NCI-H2196 (cell line): ENCODE results near the gene CLK3.
A peak's percentile ranks its signal among the peaks of the same experiment; 100 is the strongest.
"Not testable (repeated sequence)": the region's sequence is repeated elsewhere in the genome, so short reads cannot be mapped to it uniquely, and the experiment has no call there.

ENCODE experiments used
- DNase-seq: peaks from one replicate; lab custom pipeline; 2025; ENCODE audit not compliant: unreplicated experiment; lab: John Stamatoyannopoulos, UW

Gene CLK3

DNA sequence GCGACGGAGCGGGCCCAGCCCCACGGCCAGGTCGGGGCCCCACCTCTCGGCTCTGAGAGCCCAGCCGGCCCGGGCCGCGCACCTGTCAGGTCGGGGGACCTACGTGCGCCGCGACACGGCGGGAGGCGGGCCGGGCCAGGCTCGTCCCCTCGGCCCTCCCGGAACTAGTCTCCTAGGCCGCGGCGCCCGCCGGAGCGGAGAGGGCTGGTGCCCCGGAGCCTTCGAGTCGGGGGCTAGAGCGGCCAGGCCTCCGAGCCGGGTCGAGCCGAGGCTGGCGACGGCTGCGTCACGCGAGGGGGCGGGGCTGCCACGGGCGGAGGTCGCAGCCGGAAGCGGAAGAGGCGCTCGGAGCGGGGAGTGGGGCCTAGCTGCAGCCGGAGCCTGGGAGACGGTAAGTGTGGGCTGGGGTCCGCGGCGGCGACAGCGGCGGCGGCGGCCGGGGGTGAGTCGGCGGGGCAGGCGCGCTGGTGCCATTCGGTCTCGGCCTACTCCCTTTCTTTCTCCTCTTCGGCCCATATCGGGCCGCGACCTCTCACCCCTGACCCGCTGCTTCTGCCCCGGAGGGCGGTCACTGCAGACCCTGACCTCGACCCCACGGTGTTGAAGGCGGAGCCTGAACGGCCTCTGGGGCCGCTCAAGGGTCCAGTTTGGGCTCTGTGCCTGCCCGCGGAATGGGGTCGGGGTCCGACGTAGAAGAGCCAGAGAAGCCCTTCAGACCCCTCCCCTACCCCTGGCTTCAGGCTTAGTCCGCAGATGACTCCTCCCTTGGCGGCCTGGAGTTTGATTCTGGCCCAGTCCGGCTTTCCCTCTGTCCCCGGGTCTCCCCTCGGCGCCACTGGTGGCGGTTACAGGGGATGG, at the start of gene CLK3:
Gene CLK3, plus strand, starts transcription at position 329 of the 858 bp plus-strand sequence. CDS start 3,361 bp downstream, outside the sequence.
- peak; percentile 94 for DNase-seq

DNA sequence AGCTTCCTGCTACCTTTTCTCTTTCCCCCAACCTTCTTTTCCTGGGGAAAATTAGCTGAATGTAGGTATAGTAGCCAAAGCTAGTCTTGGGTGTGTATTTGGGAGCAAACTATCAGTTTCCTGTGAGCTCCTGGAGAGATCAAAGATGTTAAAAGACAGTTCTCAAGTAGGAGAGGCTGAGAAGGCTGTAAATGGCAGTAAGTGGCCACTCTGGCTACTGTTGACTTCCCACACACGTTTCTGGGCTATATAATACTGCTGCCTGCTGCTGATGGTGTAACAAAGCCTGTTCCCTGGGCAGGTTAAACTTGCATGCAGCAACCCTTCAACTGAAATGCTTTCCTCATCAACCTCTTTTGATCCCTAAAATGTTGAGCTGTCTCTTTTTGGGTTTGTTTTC, 47.0 kb upstream of the CLK3 start:
- DNase-seq: no peak

DNA sequence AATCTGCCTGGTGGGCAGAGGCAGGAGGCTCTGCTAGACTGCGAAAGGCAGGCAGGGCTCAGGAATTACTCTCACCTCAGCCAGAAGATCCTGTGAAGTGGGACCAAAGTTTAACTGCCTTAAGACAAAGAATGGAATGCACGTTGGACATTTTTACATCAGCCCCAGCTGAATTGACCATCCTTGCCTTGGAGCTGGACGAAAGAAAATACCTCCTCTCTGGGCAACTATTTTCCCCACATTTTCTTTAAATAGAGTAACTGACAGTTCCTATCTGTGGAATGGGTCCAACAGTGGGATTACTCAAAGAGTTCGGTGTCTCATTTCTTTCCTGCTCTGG, 45.9 kb upstream of the CLK3 start:
- DNase-seq: no peak

DNA sequence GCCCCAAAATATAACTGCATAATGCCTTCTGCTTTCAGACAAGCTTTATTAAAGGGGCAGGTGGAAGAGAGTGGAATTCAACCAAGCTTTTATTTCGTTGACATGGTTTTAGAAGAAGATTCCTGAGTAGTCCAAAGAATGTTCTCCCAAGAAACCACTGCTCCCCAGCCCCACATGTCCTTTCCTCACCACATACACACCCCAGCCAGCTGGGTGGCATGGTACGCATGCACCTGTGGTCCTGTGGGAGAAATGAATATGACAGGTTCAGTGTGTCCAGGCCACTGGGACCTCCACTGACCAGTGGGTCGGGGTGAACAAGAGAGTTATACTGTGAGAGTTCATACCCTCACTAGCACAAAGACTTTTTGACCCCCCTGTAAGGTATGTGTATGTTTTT, 44.4 kb upstream of the CLK3 start:
- no peak for DNase-seq

DNA sequence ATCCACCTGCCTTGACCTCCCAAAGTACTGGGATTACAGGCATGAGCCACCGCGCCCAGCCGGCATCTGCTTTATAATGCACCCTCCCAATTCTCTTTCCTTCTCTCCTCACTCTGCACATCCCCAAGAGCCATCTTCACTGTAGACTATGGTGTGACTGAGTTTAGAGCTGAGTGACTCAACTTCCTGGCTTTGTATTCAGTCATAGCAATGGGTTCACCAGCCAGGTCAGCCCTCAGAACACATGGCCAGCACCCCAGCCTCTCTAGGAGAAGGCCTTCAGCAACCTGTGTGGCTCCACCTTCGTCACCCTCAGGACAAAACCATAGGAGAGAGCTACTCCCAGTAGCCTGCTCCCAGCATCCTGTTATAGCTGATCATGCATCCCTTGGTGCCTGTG, 41.6 kb upstream of the CLK3 start:
- DNase-seq: no peak

DNA sequence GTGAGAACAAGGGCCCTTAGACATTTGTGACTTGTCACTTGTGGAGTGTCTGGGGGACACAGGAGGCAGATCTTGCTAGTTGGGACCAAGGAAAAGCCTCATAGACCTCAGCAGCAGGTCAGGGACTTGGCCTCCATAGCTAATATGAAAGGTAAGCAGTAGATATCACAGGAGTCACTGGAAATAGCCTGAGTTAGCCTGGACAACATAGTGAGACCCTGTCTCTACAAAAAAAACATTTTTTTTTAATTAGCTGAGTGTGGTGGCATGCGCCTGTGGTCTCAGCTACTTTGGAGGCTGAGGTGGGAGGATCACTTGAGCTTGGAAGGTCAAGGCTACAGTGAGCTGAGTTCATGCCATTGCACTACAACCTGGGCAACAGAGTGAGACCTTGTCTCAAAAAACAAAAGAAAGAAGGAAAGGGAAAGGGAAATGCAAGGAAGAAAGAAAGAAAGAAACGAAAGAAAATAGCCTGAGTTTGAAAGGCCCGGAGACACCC, 37.1 kb upstream of the CLK3 start:
- DNase-seq: no peak

DNA sequence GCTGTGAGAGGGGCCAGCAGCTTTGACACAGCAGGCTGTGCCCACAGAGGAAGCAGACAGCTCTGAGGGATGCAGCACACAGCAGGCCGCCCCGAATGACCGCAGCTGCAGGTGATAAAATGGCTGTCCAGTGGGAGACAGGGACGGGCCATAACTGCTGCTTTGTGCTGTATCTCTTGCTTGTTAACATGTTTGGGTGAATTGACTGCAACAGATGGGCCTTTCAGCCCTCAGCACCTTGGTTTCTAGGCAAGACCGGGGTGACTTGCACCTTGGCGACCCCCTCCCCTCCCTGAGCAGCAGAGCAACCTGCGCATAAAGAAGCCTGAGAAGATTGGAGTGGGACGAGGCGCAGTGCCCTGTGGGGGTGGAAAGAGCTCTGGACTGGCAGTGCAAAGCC, 36.6 kb upstream of the CLK3 start:
- DNase-seq: no peak

DNA sequence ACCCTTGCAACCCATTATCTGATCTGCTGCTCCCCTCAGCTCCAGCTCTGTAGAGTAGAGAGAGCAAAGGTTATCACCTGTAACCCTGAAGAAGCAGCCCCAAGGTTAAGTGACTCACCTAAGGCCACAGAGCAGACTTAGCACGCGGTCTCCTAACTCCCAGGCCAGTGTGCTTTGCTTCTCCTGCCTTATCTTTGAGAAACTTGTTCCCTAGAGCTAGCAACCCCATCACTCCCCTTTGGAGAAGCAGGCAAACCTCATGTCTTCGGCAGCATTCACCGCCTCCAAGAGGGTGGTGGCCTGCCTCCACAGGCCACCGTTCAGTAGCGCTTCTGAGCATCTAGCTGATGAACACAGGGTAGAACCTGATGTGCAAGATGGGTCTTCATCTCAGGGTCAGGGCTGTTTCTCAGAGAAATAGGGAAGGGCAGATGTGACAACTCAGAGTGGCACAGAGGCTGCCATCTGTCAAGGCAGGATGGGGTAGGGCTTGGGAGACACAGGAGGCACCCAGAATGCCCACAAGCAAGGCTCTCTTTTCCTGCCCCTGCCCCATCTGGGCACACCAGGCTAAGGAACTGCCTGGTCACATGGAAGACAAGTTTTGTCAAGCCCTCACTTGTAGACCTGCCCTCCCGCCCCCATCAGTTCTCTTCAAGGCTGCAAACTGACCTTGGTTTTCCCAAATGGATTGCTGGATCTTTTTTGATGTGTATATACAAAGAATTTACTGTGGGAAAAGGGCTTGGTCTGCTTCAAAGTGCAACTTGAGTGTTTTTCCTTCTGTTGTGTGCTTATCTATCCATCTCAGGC, 34.9 kb upstream of the CLK3 start:
- no peak for DNase-seq

DNA sequence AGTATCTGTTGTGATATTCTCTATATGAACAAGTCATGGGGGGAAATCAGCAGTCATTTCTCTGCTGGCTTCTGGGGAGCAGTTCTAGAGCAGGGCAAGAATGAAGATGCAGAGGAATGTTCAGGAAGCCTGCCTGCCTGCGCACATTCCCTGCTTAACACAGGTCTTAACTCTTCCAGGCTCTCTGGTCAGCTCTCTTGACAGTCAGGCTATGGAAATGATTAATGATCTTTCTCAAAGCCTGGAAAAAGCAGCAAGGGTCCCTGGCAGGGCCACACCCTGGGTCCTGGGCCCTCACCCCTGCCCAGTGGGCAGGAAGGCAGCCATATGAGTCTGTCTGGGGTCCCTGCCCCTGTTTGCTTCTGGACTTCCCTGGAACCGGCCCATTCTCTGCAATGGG, 31.4 kb upstream of the CLK3 start:
- DNase-seq: no peak

DNA sequence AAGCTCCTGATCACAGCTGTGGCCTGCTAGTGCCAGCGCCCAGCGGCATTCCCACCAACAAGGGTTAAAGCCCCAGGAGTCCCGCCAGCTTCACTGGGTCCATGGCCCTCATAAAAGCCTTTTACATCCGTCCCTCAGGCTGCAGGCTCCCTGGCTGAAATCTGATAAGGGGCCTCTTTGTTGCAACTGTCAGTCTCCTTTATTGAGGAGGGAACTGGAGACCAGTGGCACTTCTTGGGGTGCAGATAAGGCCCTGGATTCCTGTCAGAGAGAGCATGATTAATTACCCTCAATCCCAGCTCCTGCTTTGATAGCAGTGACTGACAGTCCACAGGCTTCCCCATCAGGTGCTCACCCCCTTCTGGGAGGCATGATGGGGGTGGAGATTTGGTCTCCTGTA, 30.9 kb upstream of the CLK3 start:
- no peak for DNase-seq

DNA sequence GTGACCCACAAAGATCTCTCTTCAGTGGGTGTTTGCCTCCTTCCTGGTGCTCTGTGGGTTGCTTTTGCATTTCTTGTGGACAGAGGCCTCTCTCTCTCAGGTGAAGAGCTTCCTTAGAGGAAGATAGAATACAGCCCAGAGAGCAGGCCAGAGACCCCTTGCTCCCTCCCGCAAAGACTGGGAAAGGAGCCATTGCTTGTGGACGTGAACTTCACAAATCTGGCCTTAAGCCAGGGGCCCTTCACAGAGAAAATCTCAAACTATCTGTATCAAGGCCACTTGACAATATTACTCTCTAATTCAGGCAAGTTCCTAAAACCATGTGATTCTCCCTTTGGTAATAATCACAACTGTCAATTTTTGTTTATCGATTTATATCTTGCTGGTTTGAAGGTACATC, 30.4 kb upstream of the CLK3 start:
- no peak for DNase-seq

DNA sequence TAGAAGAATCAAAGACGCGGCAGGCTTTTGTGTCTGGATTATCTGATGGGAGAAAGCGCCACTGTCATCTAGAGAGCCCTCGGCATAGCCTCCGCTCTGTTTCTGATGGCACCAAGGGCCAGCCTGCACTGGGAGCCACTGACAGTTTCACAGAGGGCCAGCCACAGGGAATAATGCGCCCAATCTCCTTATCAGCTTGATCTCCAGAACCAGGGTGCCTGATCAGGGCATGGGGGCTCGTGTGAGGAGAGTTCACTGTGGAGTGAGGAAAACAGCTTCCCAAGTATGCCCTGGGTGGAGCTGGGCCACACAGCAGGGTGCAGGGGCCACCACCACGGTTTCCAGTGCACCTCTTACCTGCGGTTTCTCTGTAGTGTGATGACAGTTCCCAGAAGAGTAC, 29.8 kb upstream of the CLK3 start:
- DNase-seq: no peak

DNA sequence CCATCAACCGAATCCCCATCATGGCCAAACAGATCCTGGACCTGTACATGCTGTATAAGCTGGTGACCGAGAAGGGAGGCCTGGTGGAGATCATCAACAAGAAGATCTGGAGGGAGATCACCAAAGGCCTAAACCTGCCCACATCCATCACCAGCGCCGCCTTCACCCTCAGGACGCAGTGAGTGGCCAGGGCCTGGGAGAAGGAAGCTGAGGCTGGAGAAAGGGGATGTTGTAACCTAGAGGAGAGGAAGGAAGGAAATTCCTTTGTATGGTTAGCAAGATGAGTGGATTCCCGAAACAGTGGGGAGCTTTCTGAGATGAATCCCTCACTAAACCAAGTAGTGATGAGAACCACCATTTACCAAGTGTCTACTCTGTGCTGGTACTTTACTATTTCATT, 25.8 kb upstream of the CLK3 start:
- no peak for DNase-seq

DNA sequence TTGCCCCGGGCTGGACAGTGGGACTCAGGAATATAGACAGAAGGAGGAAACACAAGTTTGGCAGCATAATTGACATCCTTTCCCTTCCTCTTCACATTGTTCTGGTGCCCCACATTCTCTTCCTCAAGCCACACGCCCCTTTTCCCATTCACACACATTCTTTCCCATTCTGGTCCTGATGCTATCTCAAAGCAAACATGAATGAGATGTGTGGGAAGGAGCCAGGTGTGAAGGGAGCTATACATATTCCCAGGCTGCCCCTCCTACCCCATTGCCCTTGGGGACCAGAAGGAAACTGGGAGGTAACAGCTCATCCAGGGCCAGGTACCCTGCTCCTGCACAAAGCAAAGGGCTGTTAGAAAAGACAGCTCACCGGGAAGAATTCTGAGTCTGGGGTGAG, 23.4 kb upstream of the CLK3 start:
- no peak for DNase-seq

DNA sequence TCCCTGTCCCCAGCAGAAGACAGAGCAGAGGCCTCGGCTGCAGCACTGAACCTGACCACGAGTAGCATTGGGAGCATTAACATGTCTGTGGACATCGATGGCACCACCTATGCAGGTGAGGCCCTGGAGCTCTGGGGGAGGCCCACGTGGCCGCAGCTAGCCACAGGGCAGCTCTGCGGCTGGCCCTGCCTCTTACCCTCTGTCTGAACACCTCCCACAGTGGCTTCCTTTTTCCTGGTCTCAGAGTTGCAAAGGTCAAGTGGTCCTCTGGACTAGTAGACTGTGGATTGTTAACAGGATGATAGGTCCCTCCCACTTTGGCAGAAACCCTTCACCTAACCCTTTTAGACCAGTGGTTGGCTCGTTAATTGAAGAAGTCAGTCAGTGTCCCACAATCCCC, 22.5 kb upstream of the CLK3 start:
- peak; percentile 86 for DNase-seq

DNA sequence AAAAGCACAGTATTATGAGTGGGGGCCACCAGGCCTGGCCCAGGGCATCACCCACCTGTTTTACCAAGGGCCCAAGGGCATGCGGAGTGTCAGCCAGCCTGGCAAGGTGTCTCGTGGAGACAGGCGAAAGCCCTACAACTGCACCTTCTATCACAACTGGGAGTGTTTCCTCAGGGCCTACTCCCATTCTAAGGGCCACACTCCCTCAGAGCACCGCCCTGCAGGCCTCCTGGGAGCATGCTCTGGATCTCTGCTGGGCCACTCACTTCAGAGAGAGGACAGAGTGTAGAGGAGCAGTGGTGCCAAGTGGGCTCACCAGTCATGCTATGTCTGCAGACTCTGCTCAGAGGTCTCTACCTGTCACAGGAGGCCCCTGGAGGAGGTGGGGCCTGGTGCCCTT, 21.2 kb upstream of the CLK3 start:
- no peak for DNase-seq

DNA sequence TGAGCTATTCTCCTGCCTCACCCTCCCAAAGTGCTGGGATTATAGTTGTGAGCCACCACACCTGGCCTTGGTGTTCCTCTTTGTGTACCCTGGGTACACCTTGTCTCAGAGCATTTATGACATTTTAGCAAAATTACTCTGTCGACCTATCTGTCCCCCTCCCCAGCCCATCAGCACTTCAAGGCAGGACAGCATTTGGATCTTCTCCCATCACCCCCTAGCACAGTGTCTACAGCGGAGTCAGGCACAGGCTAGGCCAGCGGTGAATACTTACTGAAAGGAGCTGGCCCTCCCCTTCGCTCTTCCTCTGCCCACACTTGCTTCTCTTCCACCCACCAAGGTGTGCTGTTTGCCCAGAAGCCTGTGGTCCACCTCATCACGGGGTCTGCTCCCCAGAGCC, 20.4 kb upstream of the CLK3 start:
- DNase-seq: no peak

DNA sequence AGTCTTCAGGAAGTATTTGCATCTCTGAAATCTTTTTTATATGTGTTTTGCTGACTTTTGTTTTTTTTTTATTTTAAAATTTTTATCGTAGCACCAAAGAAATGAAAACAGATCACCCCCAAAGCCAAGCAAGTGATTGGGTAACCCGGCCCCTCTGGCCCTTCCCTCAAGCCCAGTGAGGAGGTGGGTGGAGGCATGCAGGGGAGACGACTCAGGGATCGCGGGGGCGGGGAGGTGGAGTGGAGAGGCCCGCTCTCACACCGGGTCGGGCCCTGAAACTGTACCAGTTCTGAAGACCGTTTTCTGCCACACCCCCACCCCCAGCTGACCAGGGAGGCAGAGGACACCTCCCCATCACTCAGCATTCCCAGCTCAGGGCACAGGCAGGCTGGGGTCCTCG, 18.9 kb upstream of the CLK3 start:
- not testable (repeated sequence) for DNase-seq

DNA sequence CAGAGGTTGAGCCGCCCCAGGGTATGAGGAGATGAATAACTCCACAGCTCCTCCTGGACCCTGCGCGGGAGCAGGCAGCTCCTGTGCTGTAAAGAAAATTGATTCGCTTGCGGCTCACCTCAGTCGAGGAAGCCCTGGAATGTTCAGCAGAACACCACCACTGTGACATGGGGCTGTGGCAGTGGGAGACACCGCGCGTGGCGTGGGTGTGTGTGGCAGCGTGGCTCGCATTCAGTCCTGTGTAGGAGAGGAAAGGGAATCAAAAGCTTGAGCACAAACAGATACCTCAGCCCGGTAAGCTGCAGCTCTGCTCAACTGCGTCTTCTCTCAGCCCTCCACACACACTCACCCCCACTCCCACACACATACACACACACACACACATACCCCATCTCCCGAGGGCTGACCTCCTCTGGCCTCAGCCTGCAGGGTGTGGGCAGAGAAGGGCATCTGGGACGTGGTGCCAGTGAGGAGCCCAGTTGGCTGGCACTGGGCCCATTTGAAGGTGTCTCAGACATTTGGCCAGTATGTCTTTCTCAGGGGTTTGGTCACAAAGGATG, 18.4 kb upstream of the CLK3 start:
- not testable (repeated sequence) for DNase-seq

DNA sequence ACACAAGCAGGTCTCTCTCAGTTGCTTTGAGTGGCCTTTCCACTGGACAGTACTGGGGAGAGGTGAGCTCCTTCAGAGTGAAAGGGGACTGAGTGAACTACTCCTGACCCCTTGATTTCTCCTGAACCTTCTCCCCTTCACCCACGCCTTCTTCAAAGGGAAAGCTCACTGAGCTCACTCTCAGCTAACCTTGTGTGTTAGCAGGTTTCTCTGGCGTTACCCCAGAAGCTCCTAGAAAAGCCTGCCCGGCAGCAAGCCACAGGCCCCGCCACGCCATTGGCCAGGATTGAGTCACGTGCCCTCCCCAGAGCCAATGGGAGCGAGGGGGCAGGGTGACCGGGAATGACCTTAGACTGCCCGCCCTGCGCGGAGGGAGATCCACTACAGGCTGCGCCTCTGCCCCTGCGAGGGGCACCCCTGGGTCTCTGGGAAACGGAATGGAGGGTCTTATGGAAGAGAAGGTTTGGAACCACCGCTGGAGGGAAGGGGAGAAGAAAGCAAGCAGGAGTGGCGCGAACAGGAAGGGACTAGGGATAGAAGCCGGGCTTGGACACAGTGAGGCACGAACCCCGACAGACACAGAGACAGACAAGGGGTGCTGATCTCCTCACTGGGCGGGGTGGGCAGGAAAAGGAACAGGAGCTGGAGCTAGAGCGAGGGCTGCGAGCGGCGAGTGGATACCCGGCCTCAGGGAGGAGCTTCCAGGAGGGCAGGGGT, 17.4 kb upstream of the CLK3 start:
- DNase-seq: peak; percentile 80

DNA sequence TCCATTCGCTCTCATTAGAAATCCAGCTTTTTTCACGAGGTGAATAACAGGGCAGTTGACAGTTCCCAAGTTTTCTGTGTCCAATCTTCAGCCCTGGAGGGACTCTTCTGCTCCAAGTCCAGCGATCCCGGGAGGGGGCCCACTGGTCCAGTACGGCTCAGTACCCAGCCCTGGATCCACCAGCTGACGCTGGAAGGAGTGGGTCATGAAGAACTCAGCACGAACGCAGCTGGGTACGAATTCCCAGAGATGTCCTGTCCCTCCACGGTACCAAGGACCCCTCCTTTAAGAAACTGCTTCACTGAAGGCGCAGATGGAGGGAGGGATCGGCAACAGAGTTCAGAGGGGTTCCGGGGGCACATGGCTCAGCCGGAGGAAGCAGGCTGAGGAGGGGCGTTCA, 16.5 kb upstream of the CLK3 start:
- DNase-seq: no peak
